Pericardium fibroblast (primary cell): ENCODE results near the gene HGD. TPM values are rescaled to one million over a fixed set of nuclear protein-coding genes. Genes with fewer than 3 reads are reported as not detected.

ENCODE experiments used
- total RNA-seq: library from RNA; depleted of rRNA; stranded (reverse); fragments of >200 nt; gene quantifications from 2 replicates; pipeline ENCODE4 v1.2.3, GENCODE V29; 2015

Gene HGD
- total RNA-seq, result 3.3 TPM in 1 of 2 replicates, not detected in the other

GRCh38 chr3:120682095-120682681 lies at the start of gene HGD:
TSS of gene HGD (minus strand) at chr3:120682239. CDS start at chr3:120682111, 128 bp downstream.

GRCh38 chr3:120596116-120596852 lies 85.8 kb downstream of the HGD start, which contains the start of gene NDUFB4:
TSS of gene NDUFB4 (plus strand) at chr3:120596336. CDS start at chr3:120596360, 24 bp downstream.

Other genes with a start within 250 kb of the HGD start
- 1,426 and 1,923 TPM in 2 replicates for gene FSTL1, start 231.2 kb downstream of the HGD start, total RNA-seq
- 97.4 and 126 TPM in 2 replicates for gene NDUFB4, start 85.9 kb downstream of the HGD start, total RNA-seq
- gene RABL3, start 60.3 kb upstream of the HGD start, total RNA-seq, result 7.8 and 16.0 TPM in 2 replicates
- 8.2 and 12.7 TPM in 2 replicates for gene GTF2E1, start 60.5 kb upstream of the HGD start, total RNA-seq
- 0.70 TPM in 1 of 2 replicates, not detected in the other for gene STXBP5L, start 226.0 kb upstream of the HGD start, total RNA-seq